D721Med (cell line): ENCODE results near the gene SDC1.

Experiments used
- DNase-seq: peaks from one replicate; pipeline ENCODE4 v3.0.0; 2011; ENCODE audit warnings: low spot score; ENCODE audit not compliant: insufficient read length
- FAIRE-seq: peaks from 2 replicates; lab custom pipeline; 2011; peaks lifted over from hg19 to GRCh38; lab: Jason Lieb, UNC
- CTCF ChIP-seq: IDR thresholded peaks from 2 replicates; pipeline ENCODE4 v1.5.1; 2012; ENCODE audit warnings: mild to moderate bottlenecking, control low read depth; ENCODE audit not compliant: insufficient read depth; ENCODE audit errors: missing control alignments

Gene SDC1

GRCh38 chr2:20179466-20179754 is 45.5 kb downstream of the SDC1 start:
- no peak for TF ChIP-seq CTCF
- DNase-seq (no peak), FAIRE-seq (no peak)

- no peak for DNase-seq
- no peak for FAIRE-seq
- TF ChIP-seq CTCF, result no peak
These were observed 46.1 kb downstream of the SDC1 start for GRCh38 chr2:20178666-20179465.

GRCh38 chr2:20178249-20178607 is 46.7 kb downstream of the SDC1 start:
- TF ChIP-seq CTCF, result no peak
- no peak for FAIRE-seq

GRCh38 chr2:20177556-20178248 is 47.2 kb downstream of the SDC1 start:
- DNase-seq (no peak), FAIRE-seq (no peak)
- TF ChIP-seq CTCF, result no peak

More at GRCh38 chr2:20178249-20178607, 46.7 kb downstream of the SDC1 start:
- no peak for DNase-seq

GRCh38 chr2:20176760-20177159 is 48.2 kb downstream of the SDC1 start:
- FAIRE-seq, result no peak
- no peak for TF ChIP-seq CTCF

GRCh38 chr2:20175931-20176330 is 49.0 kb downstream of the SDC1 start:
- FAIRE-seq (no peak), DNase-seq (no peak)
- TF ChIP-seq CTCF, result no peak

More at GRCh38 chr2:20176760-20177159, 48.2 kb downstream of the SDC1 start:
- DNase-seq, result no peak

- no peak for DNase-seq
- TF ChIP-seq CTCF, result no peak
- FAIRE-seq, result no peak
These were observed 49.7 kb downstream of the SDC1 start for GRCh38 chr2:20175267-20175666.
